Endothelial cell of umbilical vein (primary cell): Measurements from ENCODE around the gene CAPN8. TPM values are rescaled to one million over a fixed set of nuclear protein-coding genes. Genes with fewer than 3 reads are reported as not detected.

Experiments used
- BruUV-seq: library from RNA; stranded (reverse); fragments of 400-500 nt; replicated peaks from 2 replicates; lab custom pipeline; 2021; lab: Mats Ljungman, UMichigan
- CTCF ChIA-PET: fragments of 300-600, 350-600 bp; sonication (Branson Sonifier 250); formaldehyde crosslinking; loops from one replicate; lab custom pipeline; 2021; ENCODE audit warnings: antibody characterized with exemption, inconsistent platforms; lab: Charles Lee
- POLR2A ChIA-PET: fragments of 300-600, 350-600 bp; sonication (Branson Sonifier 250); formaldehyde crosslinking; loops from one replicate; lab custom pipeline; 2021; ENCODE audit warnings: antibody characterized with exemption, inconsistent platforms; lab: Charles Lee
- DNase-seq: peaks from one replicate; pipeline ENCODE4 v3.0.0-alpha.2; 2011; ENCODE audit warnings: low read depth, low spot score
- FAIRE-seq: peaks from 2 replicates; lab custom pipeline; 2011; peaks lifted over from hg19 to GRCh38; lab: Jason Lieb, UNC
- H2AFZ ChIP-seq: 2 replicates; pipeline ENCODE4 v1.6.0; 2012; ENCODE audit warnings: low read depth, low read length, control low read depth, inconsistent platforms
- H3K27ac ChIP-seq: 2 replicates; pipeline ENCODE4 v1.5.1; 2011; ENCODE audit warnings: low read depth, mild to moderate bottlenecking, control low read depth, low read length, moderate library complexity; ENCODE audit not compliant: insufficient read depth
- H3K27me3 ChIP-seq, 2 experiments: 2 replicates each; pipeline versions ENCODE4 v1.6.0 to v1.6.1; 2011; ENCODE audit warnings: low read length in 2 of 2, mixed read lengths in 1 of 2; ENCODE audit not compliant: control insufficient read depth in 2 of 2, insufficient read depth in 2 of 2
- H3K36me3 ChIP-seq, 2 experiments: 2 replicates in 1 of 2; 3 replicates in 1 of 2; pipeline ENCODE4 v1.5.1; 2011; ENCODE audit warnings: low read length in 2 of 2, mild to moderate bottlenecking in 1 of 2, moderate library complexity in 1 of 2; ENCODE audit not compliant: control insufficient read depth in 2 of 2, insufficient read depth in 2 of 2; ENCODE audit errors: extremely low read depth in 1 of 2
- H3K4me1 ChIP-seq: 3 replicates; pipeline ENCODE4 v1.5.1; 2011; ENCODE audit warnings: mild to moderate bottlenecking, low read length; ENCODE audit not compliant: control insufficient read depth, insufficient read depth; ENCODE audit errors: extremely low read depth
- H3K4me2 ChIP-seq: 2 replicates; pipeline ENCODE4 v1.6.1; 2011; ENCODE audit warnings: low read length, control low read depth, mixed read lengths; ENCODE audit not compliant: insufficient read depth
- H3K4me3 ChIP-seq, 3 experiments: fragments of 200-600 bp in 1 of 3; sonication (generic), shearing (Covaris generic) in 1 of 3; replicated peaks in 1 of 3; 2 replicates each; pipeline ENCODE4 v1.5.1; 2011 to 2016; ENCODE audit warnings: control low read depth in 3 of 3, low read length in 3 of 3, mild to moderate bottlenecking in 2 of 3, inconsistent platforms in 1 of 3, low read depth in 1 of 3, moderate library complexity in 1 of 3; ENCODE audit not compliant: insufficient read depth in 1 of 3
- H3K79me2 ChIP-seq: 2 replicates; pipeline ENCODE4 v1.6.0; 2012; ENCODE audit warnings: low read length, inconsistent platforms; ENCODE audit not compliant: control insufficient read depth, insufficient read depth
- H3K9ac ChIP-seq: replicated peaks from 2 replicates; pipeline ENCODE3; 2011; ENCODE audit warnings: low read length, control low read depth; ENCODE audit not compliant: insufficient read depth; ENCODE audit errors: extremely low read depth
- H3K9me1 ChIP-seq: replicated peaks from 3 replicates; pipeline ENCODE4 v1.6.0; 2011; ENCODE audit warnings: mild to moderate bottlenecking, low read length; ENCODE audit not compliant: control insufficient read depth, insufficient read depth; ENCODE audit errors: extremely low read depth
- H3K9me3 ChIP-seq: replicated peaks from 2 replicates; pipeline ENCODE4 v1.5.1; 2012; ENCODE audit warnings: low read length, inconsistent platforms; ENCODE audit not compliant: control insufficient read depth, insufficient read depth
- H4K20me1 ChIP-seq: replicated peaks from 2 replicates; pipeline ENCODE3; 2011; ENCODE audit warnings: mild to moderate bottlenecking, low read length; ENCODE audit not compliant: control insufficient read depth, insufficient read depth; ENCODE audit errors: extremely low read depth
- CTCF ChIP-seq, 2 donors: IDR thresholded peaks; 1 replicate in 1 of 2; 2 replicates in 1 of 2; pipeline ENCODE4 v1.5.1; 2011; ENCODE audit warnings: low read length in 2 of 2, mild to moderate bottlenecking in 2 of 2, moderate library complexity in 2 of 2, control low read depth in 1 of 2, inconsistent platforms in 1 of 2, low read depth in 1 of 2; ENCODE audit not compliant: insufficient read depth in 1 of 2; ENCODE audit errors: extremely low read depth in 1 of 2
- EZH2 ChIP-seq: IDR thresholded peaks from 2 replicates; pipeline ENCODE4 v1.6.1; 2012; ENCODE audit warnings: borderline replicate concordance, low read depth, mild to moderate bottlenecking, moderate library complexity, low read length, inconsistent platforms; ENCODE audit not compliant: severe bottlenecking
- FOS ChIP-seq: IDR thresholded peaks from 2 replicates; pipeline ENCODE4 v1.6.1; 2011; ENCODE audit warnings: mild to moderate bottlenecking, low read length, moderate library complexity, borderline replicate concordance; ENCODE audit not compliant: insufficient read depth
- GATA2 ChIP-seq: IDR thresholded peaks from 2 replicates; pipeline ENCODE4 v1.7.0; 2011; ENCODE audit warnings: low read depth, mild to moderate bottlenecking, moderate library complexity, mixed read lengths, low read length; ENCODE audit not compliant: insufficient read length, insufficient read depth
- JUN ChIP-seq: IDR thresholded peaks from 2 replicates; pipeline ENCODE4 v1.6.1; 2011; ENCODE audit warnings: borderline replicate concordance, low read depth; ENCODE audit not compliant: insufficient read length, insufficient read depth
- MAX ChIP-seq: IDR thresholded peaks from 2 replicates; pipeline ENCODE4 v1.6.1; 2011; ENCODE audit not compliant: insufficient read depth, insufficient read length
- MYC ChIP-seq: IDR thresholded peaks from one replicate; pipeline ENCODE4 v1.6.1; 2011; ENCODE audit warnings: mild to moderate bottlenecking, low read depth, low read length
- POLR2A ChIP-seq: IDR thresholded peaks from 2 replicates; pipeline ENCODE4 v1.6.1; 2012; ENCODE audit warnings: low read depth, mild to moderate bottlenecking, control low read depth, low read length
- POLR2AphosphoS5 ChIP-seq: IDR thresholded peaks from 2 replicates; pipeline ENCODE4 v1.6.1; 2012; ENCODE audit warnings: low read depth, mild to moderate bottlenecking, control low read depth, low read length, moderate library complexity; ENCODE audit not compliant: insufficient read depth
- dilution Hi-C: fragments of 300-500 bp; cut with MboI; formaldehyde crosslinking; loops from one replicate; pipeline ENCODE4 v1.15.0; 2019; ENCODE audit warnings: low sequenced_read_pairs; ENCODE audit not compliant: extremely low pct_ligation_motif_present
- intact Hi-C: fragments of 100-400 bp; cut with micrococcal nuclease; formaldehyde crosslinking; loops from one replicate; pipeline ENCODE4 v1.10.0; 2022
- polyA plus RNA-seq, 4 experiments: library from polyadenylated mRNA; depleted of rRNA in 3 of 4; stranded (reverse) in 3 of 4; unstranded in 1 of 4; fragments of >200 nt; gene quantifications; 2 replicates each; pipeline versions ENCODE4 v1.2.1 to v1.2.3, GENCODE V29; 2011 to 2012; ENCODE audit warnings: missing spikeins in 1 of 4
- total RNA-seq: library from RNA; stranded (reverse); gene quantifications from 2 replicates; pipeline ENCODE4 v1.2.3, GENCODE V29; 2021

CAPN8 gene
- total and polyA plus RNA-seq, 2 donors (not counting 3 experiments of a cell fraction or from before 2014, with no cell fraction given), result not detected

- Histone ChIP-seq H3K9me3 (no peaks in the 10 kb centered on the region), H3K9me1 (no peaks in the 10 kb centered on the region), H3K79me2 (no peaks in the 10 kb centered on the region), H2AFZ (no peak overlapping the region), H3K4me2 (no peak overlapping the region), H3K4me1 (no peaks in the 10 kb centered on the region), H3K4me3 (no peak overlapping the region), H4K20me1 (no peaks in the 10 kb centered on the region), H3K27ac (no peak overlapping the region), H3K36me3 (no peaks in the 10 kb centered on the region), H3K27me3 (no peaks in the 10 kb centered on the region), H3K9ac (no peak overlapping the region)
- ChIA-PET CTCF (interaction anchor here (0.8 to 2.1 kb wide), 3 partner anchors 12 to 65 kb away, joined by 3 to 7 read pairs (median 4); no protein-coding TSS in a partner anchor), POLR2A (no interaction called here)
- intact Hi-C loops, result no loop called here
- dilution Hi-C loops, result no loop called here
- TF ChIP-seq EZH2 (no peak), JUN (no peak), FOS (no peak), GATA2 (no peak), CTCF (IDR thresholded peaks at IDR 0.05; ENCODE audit: extremely low read depth in 1 of 2, insufficient read depth in 1 of 2, low read depth in 1 of 2, low read length in 2 of 2) (no peak), MAX (no peak), MYC (no peak), POLR2A (no peak), POLR2AphosphoS5 (no peak)
- DNase-seq, result no peak
- BruUV-seq, result no TSS peak
- FAIRE-seq, result no peak
Measured at GRCh38 chr1:223621312-223621734, 44.2 kb downstream of the CAPN8 start.
